ENCODE measurements around the gene SPEM2. TPM values are rescaled to one million over a fixed set of nuclear protein-coding genes. Genes with fewer than 3 reads are reported as not detected.

SPEM2 gene
- total and polyA plus RNA-seq, 2 experiments from 2014 or later = not detected

- Histone ChIP-seq H3K4me3 (peak overlapping the region; percentile 64), H3K36me3 (no peaks in the 10 kb centered on the region), H3K9me3 (ENCODE audit: low read depth) (no peaks in the 10 kb centered on the region), H3K4me1 (ENCODE audit: low read depth) (peaks cover 26% of the 10 kb centered on the region), H3K27ac (peak overlapping the region; percentile 95), H3K27me3 (no peaks in the 10 kb centered on the region)
- DNase-seq (ENCODE audit: low read depth in 1 of 2, low spot score in 1 of 2) = no peak
- no peak for TF ChIP-seq CTCF (IDR thresholded peaks at IDR 0.05; ENCODE audit: low read depth, low read length)
Measured at GRCh38 chr17:7441266-7441665, 15.8 kb downstream of the SPEM2 start.

GRCh38 chr17:7442142-7442541 is 16.7 kb downstream of the SPEM2 start:
- H3K27me3 ChIP-seq = no peaks in the 10 kb centered on the region
- H3K4me1 ChIP-seq (ENCODE audit: low read depth) = peaks cover 26% of the 10 kb centered on the region
- no peak overlapping the region for H3K27ac ChIP-seq
- TF ChIP-seq CTCF (IDR thresholded peaks at IDR 0.05; ENCODE audit: low read depth, low read length) = no peak
- no peak overlapping the region for H3K4me3 ChIP-seq
- DNase-seq (ENCODE audit: low read depth in 1 of 2, low spot score in 1 of 2) = no peak
- no peaks in the 10 kb centered on the region for H3K9me3 ChIP-seq (ENCODE audit: low read depth)
- no peaks in the 10 kb centered on the region for H3K36me3 ChIP-seq

GRCh38 chr17:7443499-7444485 is 18.4 kb downstream of the SPEM2 start:
- no peaks in the 10 kb centered on the region for H3K27me3 ChIP-seq
- no peak for TF ChIP-seq CTCF (IDR thresholded peaks at IDR 0.05; ENCODE audit: low read depth, low read length)

GRCh38 chr17:7444682-7445618 is 19.5 kb downstream of the SPEM2 start, which contains the start of gene CHRNB1:
Gene CHRNB1, plus strand, starts transcription at chr17:7445061. Its CDS starts 67 bp downstream, at chr17:7445128.
- peak; percentile 46 to 93 for DNase-seq (ENCODE audit: low read depth in 1 of 2, low spot score in 1 of 2)
- Histone ChIP-seq H3K4me3 (peak within 1 kb of the TSS; percentile 28), H3K9me3 (ENCODE audit: low read depth) (no peaks in the 10 kb centered on the region), H3K27ac (peak within 1 kb of the TSS; percentile 47), H3K36me3 (no peaks in the 10 kb centered on the region), H3K27me3 (no peaks in the 10 kb centered on the region), H3K4me1 (ENCODE audit: low read depth) (peaks cover 13% of the 10 kb centered on the region)
- TF ChIP-seq CTCF (IDR thresholded peaks at IDR 0.05; ENCODE audit: low read depth, low read length) = no peak

More at GRCh38 chr17:7443499-7444485, 18.4 kb downstream of the SPEM2 start:
- Histone ChIP-seq H3K36me3 (no peaks in the 10 kb centered on the region), H3K4me1 (ENCODE audit: low read depth) (peaks cover 16% of the 10 kb centered on the region), H3K27ac (peak overlapping the region; percentile 47), H3K9me3 (ENCODE audit: low read depth) (no peaks in the 10 kb centered on the region), H3K4me3 (no peak overlapping the region)
- peak in 1 of 2 donors; percentile 41 for DNase-seq (ENCODE audit: low read depth in 1 of 2, low spot score in 1 of 2)

- DNase-seq (ENCODE audit: low read depth in 1 of 2, low spot score in 1 of 2) = peak in 1 of 2 donors; percentile 85
Measured at GRCh38 chr17:7445619-7445968, 20.2 kb downstream of the SPEM2 start.

More at GRCh38 chr17:7445619-7445968, 20.2 kb downstream of the SPEM2 start:
- H3K4me1 ChIP-seq (ENCODE audit: low read depth) = peaks cover 13% of the 10 kb centered on the region
- H3K4me3 ChIP-seq = peak overlapping the region; percentile 28
- H3K36me3 ChIP-seq = no peaks in the 10 kb centered on the region
- H3K27ac ChIP-seq = peak overlapping the region; percentile 47
- H3K27me3 ChIP-seq = no peaks in the 10 kb centered on the region
- no peaks in the 10 kb centered on the region for H3K9me3 ChIP-seq (ENCODE audit: low read depth)
- no peak for TF ChIP-seq CTCF (IDR thresholded peaks at IDR 0.05; ENCODE audit: low read depth, low read length)
